Ectodermal cell (in vitro differentiated cells): ENCODE data around the gene METTL23.

Experiments
- H3K27ac ChIP-seq: 2 replicates; pipeline ENCODE4 v1.7.0; 2013; ENCODE audit warnings: mild to moderate bottlenecking, low read depth, low read length; ENCODE audit not compliant: insufficient read depth, poor library complexity, severe bottlenecking
- H3K27me3 ChIP-seq: 2 replicates; pipeline ENCODE4 v1.7.0; 2013; ENCODE audit warnings: mild to moderate bottlenecking, low read length; ENCODE audit not compliant: insufficient read depth, control insufficient read depth, poor library complexity, severe bottlenecking
- H3K36me3 ChIP-seq: one replicate; pipeline ENCODE4 v1.7.0; 2013; ENCODE audit warnings: low read length; ENCODE audit not compliant: control insufficient read depth, insufficient read depth
- H3K4me1 ChIP-seq: one replicate; pipeline ENCODE4 v1.7.0; 2013; ENCODE audit warnings: low read length; ENCODE audit not compliant: control insufficient read depth, insufficient read depth
- H3K4me3 ChIP-seq: 2 replicates; pipeline ENCODE4 v1.7.0; 2013; ENCODE audit warnings: low read depth, low read length, control low read depth; ENCODE audit not compliant: insufficient read depth
- H3K9me3 ChIP-seq: 2 replicates; pipeline ENCODE4 v1.7.0; 2013; ENCODE audit warnings: mild to moderate bottlenecking, low read length, moderate library complexity; ENCODE audit not compliant: control insufficient read depth
- WGBS, 2 experiments: methylation state at CpG; one replicate each; pipeline ENCODE4 v1.1.7; 2013; ENCODE audit warnings: missing lambda C conversion rate in 2 of 2; 5-methylcytosine and 5-hydroxymethylcytosine counted together

The METTL23 gene

GRCh38 chr17:76775021-76775600 is 48.5 kb downstream of the METTL23 start:
- H3K4me3 ChIP-seq: no peak overlapping the region
- H3K4me1 ChIP-seq: no peaks in the 10 kb centered on the region
- H3K36me3 ChIP-seq: peaks cover 3% of the 10 kb centered on the region
- H3K27me3 ChIP-seq: no peaks in the 10 kb centered on the region
- no peak overlapping the region for H3K27ac ChIP-seq
- 93 to 94% methylated on average over 10 of the region's 10 CpGs for WGBS, 2 experiments
- no peaks in the 10 kb centered on the region for H3K9me3 ChIP-seq

GRCh38 chr17:76781056-76781982 is 54.7 kb downstream of the METTL23 start:
- H3K9me3 ChIP-seq: no peaks in the 10 kb centered on the region
- H3K4me3 ChIP-seq: no peak overlapping the region
- 89 to 91% methylated on average over 12 of the region's 12 CpGs for WGBS, 2 experiments

DNA sequence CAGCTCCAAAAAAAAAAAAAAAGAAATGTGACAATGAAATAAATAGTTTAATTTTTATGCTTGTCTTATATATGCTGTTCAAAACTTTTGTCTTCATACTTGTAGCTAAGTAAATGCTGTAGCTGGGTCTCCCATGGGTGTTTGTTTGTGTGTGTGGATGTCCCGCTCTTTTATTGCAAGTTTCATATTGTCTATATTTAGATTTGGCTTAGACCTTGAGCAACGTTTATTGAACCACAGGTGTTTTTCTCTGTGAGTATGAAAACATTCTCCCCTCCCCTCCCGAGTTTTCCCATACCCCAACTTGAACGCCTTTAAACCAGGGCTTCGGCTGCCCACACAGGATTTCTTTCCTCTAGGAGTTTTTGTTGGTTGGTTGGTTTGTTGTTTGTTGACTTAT is 56.5 kb downstream of the METTL23 start:
- H3K9me3 ChIP-seq: no peaks in the 10 kb centered on the region
- H3K36me3 ChIP-seq: no peaks in the 10 kb centered on the region
- H3K27ac ChIP-seq: no peak overlapping the region
- WGBS, 2 experiments: 85 to 92% methylated on average over 4 to 5 of the region's 5 CpGs
- H3K4me1 ChIP-seq: no peaks in the 10 kb centered on the region
- H3K27me3 ChIP-seq: no peaks in the 10 kb centered on the region
- H3K4me3 ChIP-seq: no peak overlapping the region

More at GRCh38 chr17:76781056-76781982, 54.7 kb downstream of the METTL23 start:
- H3K4me1 ChIP-seq: no peaks in the 10 kb centered on the region
- peaks cover 3% of the 10 kb centered on the region for H3K36me3 ChIP-seq
- no peak overlapping the region for H3K27ac ChIP-seq
- no peaks in the 10 kb centered on the region for H3K27me3 ChIP-seq
